ENCODE results near the gene ARHGAP27. TPM values are rescaled to one million over a fixed set of nuclear protein-coding genes. Genes with fewer than 3 reads are reported as not detected.

Gene ARHGAP27
- total and polyA plus RNA-seq, 2 of the 13 experiments (the other 11 are each of a cell fraction or from before 2014, with no cell fraction given) = 15.5 to 18.9 TPM

GRCh38 chr17:45425125-45425983 is 7.3 kb downstream of the ARHGAP27 start (continued):
- TF ChIP-seq ZNF318 (CRISPR knock-in tag; IDR thresholded peaks at IDR 0.05) = no peak
- no peak for TF ChIP-seq ATF3 (CRISPR knock-in tag; IDR thresholded peaks at IDR 0.05)
- TF ChIP-seq USF2 (IDR thresholded peaks at IDR 0.05; ENCODE audit: low read depth, low read length) = no peak
- no peak for TF ChIP-seq USF2 (CRISPR knock-in tag; IDR thresholded peaks at IDR 0.05; ENCODE audit: borderline replicate concordance)
- no peak for TF ChIP-seq ZFP62 (CRISPR knock-in tag; IDR thresholded peaks at IDR 0.05)
- no peak for TF ChIP-seq ZNF597 (CRISPR knock-in tag; IDR thresholded peaks at IDR 0.05)
- TF ChIP-seq ZNF253 (CRISPR knock-in tag; IDR thresholded peaks at IDR 0.05; ENCODE audit: borderline replicate concordance) = no peak
- TF ChIP-seq MZF1 (CRISPR knock-in tag; IDR thresholded peaks at IDR 0.05; ENCODE audit: borderline replicate concordance) = no peak
- no peak for TF ChIP-seq CC2D1A (CRISPR knock-in tag; IDR thresholded peaks at IDR 0.05)
- TF ChIP-seq ZFP36 (IDR thresholded peaks at IDR 0.05; ENCODE audit: borderline replicate concordance, low read depth, low read length, partially characterized antibody) = no peak
- 0 out of 2 replicates have a peak, but pooled peaks have one; percentile 47 for TF ChIP-seq HNRNPL (IDR thresholded peaks at IDR 0.05; ENCODE audit: low read depth, low read length)
- no peak for TF ChIP-seq ZBTB46 (CRISPR knock-in tag; IDR thresholded peaks at IDR 0.05; ENCODE audit: borderline replicate concordance)
- TF ChIP-seq MIER3 (CRISPR knock-in tag; IDR thresholded peaks at IDR 0.05; ENCODE audit: borderline replicate concordance) = peak; percentile 77; the same call in 1 of the 2 replicates
- TF ChIP-seq NPAS2 (CRISPR knock-in tag; IDR thresholded peaks at IDR 0.05; ENCODE audit: borderline replicate concordance) = no peak

Measured in HepG2 (cell line).